Caco-2 (cell line): Measurements from ENCODE around the gene MEIOSIN. TPM values are rescaled to one million over a fixed set of nuclear protein-coding genes. Genes with fewer than 3 reads are reported as not detected.

Experiments used
- BruUV-seq: library from RNA; stranded (reverse); fragments of 400-500 nt; replicated peaks from 2 replicates; lab custom pipeline; 2021; lab: Mats Ljungman, UMichigan
- CTCF ChIA-PET: fragments of 300-600 bp; sonication (Branson Sonifier 250); formaldehyde crosslinking; loops from one replicate; lab custom pipeline; 2022; ENCODE audit warnings: antibody characterized with exemption; lab: Charles Lee
- POLR2A ChIA-PET: fragments of 300-600 bp; sonication (Branson Sonifier 250); formaldehyde crosslinking; loops from one replicate; lab custom pipeline; 2022; ENCODE audit warnings: antibody characterized with exemption; lab: Charles Lee
- DNase-seq, 2 experiments: peaks; one replicate each; pipeline versions ENCODE4 v3.0.0 to v3.0.0-alpha.2; 2020 to 2022
- H3K27me3 ChIP-seq: replicated peaks from 2 replicates; pipeline ENCODE4 v1.6.0; 2011; ENCODE audit warnings: low read length; ENCODE audit not compliant: control insufficient read depth, insufficient read depth
- H3K36me3 ChIP-seq: 2 replicates; pipeline ENCODE4 v1.5.1; 2011; ENCODE audit warnings: low read length; ENCODE audit not compliant: control insufficient read depth, insufficient read depth
- H3K4me1 ChIP-seq: fragments of 250-450 bp; sonication (Bioruptor Pico); 2 replicates; pipeline ENCODE4 v1.5.1; 2020; ENCODE audit warnings: mild to moderate bottlenecking
- H3K4me3 ChIP-seq: 2 replicates; pipeline ENCODE4 v1.5.1; 2011; ENCODE audit warnings: low read depth, mild to moderate bottlenecking, control low read depth, low read length
- H3K9me3 ChIP-seq: fragments of 250-450 bp; sonication (Bioruptor Pico); 2 replicates; pipeline ENCODE4 v1.5.1; 2020; ENCODE audit warnings: mild to moderate bottlenecking, moderate library complexity
- H3K27ac Mint-ChIP-seq: one replicate; pipeline ENCODE4 v1.8.0; 2022; ENCODE audit warnings: mixed read lengths; ENCODE audit not compliant: unreplicated experiment
- H3K27me3 Mint-ChIP-seq: one replicate; pipeline ENCODE4 v1.8.0; 2022; ENCODE audit warnings: mixed read lengths; ENCODE audit not compliant: insufficient read depth, unreplicated experiment
- H3K36me3 Mint-ChIP-seq: one replicate; pipeline ENCODE4 v1.8.0; 2022; ENCODE audit warnings: mild to moderate bottlenecking, mixed read lengths; ENCODE audit not compliant: insufficient read depth, unreplicated experiment
- H3K4me1 Mint-ChIP-seq: one replicate; pipeline ENCODE4 v1.8.0; 2022; ENCODE audit warnings: low read depth, mixed read lengths; ENCODE audit not compliant: unreplicated experiment
- H3K4me3 Mint-ChIP-seq: one replicate; pipeline ENCODE4 v1.8.0; 2022; ENCODE audit warnings: mild to moderate bottlenecking, moderate library complexity, mixed read lengths; ENCODE audit not compliant: unreplicated experiment
- H3K9me3 Mint-ChIP-seq: one replicate; pipeline ENCODE4 v1.8.0; 2022; ENCODE audit warnings: mixed read lengths; ENCODE audit not compliant: unreplicated experiment
- intact Hi-C: fragments of 100-400 bp; cut with micrococcal nuclease; formaldehyde crosslinking; loops from one replicate; pipeline ENCODE4 v1.10.0; 2022; ENCODE audit not compliant: unreplicated experiment
- total RNA-seq: library from RNA; stranded (reverse); gene quantifications from 2 replicates; pipeline ENCODE4 v1.2.3, GENCODE V29; 2022
- TF ChIP-seq, protein P1 (sequence below), 2 experiments: fragments of 200-600 bp in 1 of 2; IDR thresholded peaks; 1 replicate in 1 of 2; 2 replicates in 1 of 2; pipeline versions ENCODE4 v1.5.1 to v1.8.0; 2011 to 2022; ENCODE audit warnings: antibody characterized with exemption in 1 of 2, control low read depth in 1 of 2, inconsistent platforms in 1 of 2, low read depth in 1 of 2, low read length in 1 of 2, mild to moderate bottlenecking in 1 of 2, moderate library complexity in 1 of 2; ENCODE audit not compliant: insufficient read depth in 1 of 2, severe bottlenecking in 1 of 2, unreplicated experiment in 1 of 2

The MEIOSIN gene
- total RNA-seq, 1 experiment from 2014 or later, result not detected

DNA sequence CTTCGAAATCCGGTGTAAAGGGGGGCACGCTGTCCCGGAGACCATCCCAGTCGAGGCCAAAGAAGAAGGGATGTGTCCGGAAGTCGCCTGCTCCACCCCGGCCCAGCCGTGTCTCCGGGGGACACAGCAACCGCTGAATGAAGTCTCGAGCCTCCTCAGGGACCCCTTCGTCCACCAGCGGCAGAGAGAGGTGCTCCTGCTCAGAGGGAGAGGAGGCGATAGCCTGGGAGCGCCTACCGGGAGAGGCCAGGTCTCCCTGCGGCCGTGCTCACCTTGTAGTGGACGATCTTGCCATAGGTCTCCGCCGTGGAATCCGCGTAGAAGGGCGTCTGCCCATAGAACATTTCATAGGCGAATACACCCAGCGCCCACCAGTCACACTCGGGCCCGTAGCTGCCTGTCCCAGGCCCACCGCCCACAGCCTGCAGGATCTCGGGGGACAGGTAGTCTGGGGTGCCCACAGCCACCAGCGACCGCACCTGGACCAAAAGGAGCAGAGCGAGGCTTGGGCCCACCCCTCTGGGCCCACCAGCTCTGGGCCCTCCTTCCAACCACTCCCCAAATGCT lies 44.2 kb downstream of the MEIOSIN start:
- POLR2A ChIA-PET, result no interaction called here
- Mint-ChIP-seq H3K4me1 (peaks cover 18% of the 10 kb centered on the region), H3K36me3 (peaks cover 72% of the 10 kb centered on the region)

DNA sequence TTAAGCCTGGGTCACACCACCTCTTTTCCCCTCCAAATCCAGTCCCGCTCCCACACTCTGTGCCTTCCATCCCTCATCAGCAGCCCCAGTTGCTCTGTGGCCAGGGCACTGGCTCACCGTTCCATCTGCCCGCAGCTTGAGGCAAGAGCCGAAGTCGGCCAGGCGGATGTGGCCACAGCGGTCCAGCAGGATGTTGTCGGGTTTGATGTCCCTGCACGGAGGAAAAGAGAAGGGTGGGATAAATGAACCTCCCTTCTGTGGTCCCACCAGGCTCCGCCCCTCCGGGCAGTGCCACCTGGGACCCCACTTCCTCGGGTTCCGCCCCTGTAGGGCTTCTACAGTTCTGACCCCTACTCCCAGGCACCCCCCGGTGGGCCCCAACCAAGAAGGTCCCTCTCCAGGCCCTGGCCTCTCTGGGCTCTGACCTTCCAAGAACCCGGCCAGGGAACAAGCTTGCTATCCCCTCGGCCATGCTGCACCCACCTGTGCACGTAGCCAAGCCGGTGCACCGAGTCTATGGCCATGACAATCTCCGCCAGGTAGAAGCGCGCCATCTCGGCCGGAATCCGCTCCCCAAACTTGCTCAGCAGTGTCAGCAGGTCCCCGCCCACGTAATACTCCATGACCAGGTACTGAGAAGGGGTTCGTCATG lies 44.9 kb downstream of the MEIOSIN start:
- intact Hi-C loops, result no loop called here
- H3K4me3 Mint-ChIP-seq, result peak overlapping the region; percentile 73
- CTCF ChIA-PET, result no interaction called here

More for the DNA sequence above, 44.2 kb downstream of the MEIOSIN start:
- TF ChIP-seq, protein P1, sequence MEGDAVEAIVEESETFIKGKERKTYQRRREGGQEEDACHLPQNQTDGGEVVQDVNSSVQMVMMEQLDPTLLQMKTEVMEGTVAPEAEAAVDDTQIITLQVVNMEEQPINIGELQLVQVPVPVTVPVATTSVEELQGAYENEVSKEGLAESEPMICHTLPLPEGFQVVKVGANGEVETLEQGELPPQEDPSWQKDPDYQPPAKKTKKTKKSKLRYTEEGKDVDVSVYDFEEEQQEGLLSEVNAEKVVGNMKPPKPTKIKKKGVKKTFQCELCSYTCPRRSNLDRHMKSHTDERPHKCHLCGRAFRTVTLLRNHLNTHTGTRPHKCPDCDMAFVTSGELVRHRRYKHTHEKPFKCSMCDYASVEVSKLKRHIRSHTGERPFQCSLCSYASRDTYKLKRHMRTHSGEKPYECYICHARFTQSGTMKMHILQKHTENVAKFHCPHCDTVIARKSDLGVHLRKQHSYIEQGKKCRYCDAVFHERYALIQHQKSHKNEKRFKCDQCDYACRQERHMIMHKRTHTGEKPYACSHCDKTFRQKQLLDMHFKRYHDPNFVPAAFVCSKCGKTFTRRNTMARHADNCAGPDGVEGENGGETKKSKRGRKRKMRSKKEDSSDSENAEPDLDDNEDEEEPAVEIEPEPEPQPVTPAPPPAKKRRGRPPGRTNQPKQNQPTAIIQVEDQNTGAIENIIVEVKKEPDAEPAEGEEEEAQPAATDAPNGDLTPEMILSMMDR (IDR thresholded peaks at IDR 0.05; ENCODE audit: insufficient read depth in 1 of 2, low read depth in 1 of 2, low read length in 1 of 2, severe bottlenecking in 1 of 2, unreplicated experiment in 1 of 2), result no peak
- H3K4me1 ChIP-seq, result peaks cover 12% of the 10 kb centered on the region
- no peaks in the 10 kb centered on the region for H3K9me3 ChIP-seq
- no peak overlapping the region for H3K4me3 ChIP-seq
- intact Hi-C loops, result no loop called here
- peak overlapping the region; percentile 9 for H3K27ac Mint-ChIP-seq
- H3K36me3 ChIP-seq, result no peaks in the 10 kb centered on the region
- BruUV-seq, result no TSS peak
- DNase-seq, result no peak
- H3K4me3 Mint-ChIP-seq, result peak overlapping the region; percentile 73
- CTCF ChIA-PET, result interaction anchor here (0.6 kb wide), 1 partner anchor 109 kb away, joined by 6 read pairs; the partner anchor contains the start of gene IRF2BP1
- no peaks in the 10 kb centered on the region for H3K27me3 ChIP-seq
- H3K27me3 Mint-ChIP-seq, result no peaks in the 10 kb centered on the region
- H3K9me3 Mint-ChIP-seq, result no peaks in the 10 kb centered on the region

More for the DNA sequence above, 44.9 kb downstream of the MEIOSIN start:
- H3K9me3 Mint-ChIP-seq, result no peaks in the 10 kb centered on the region
- no TSS peak for BruUV-seq
- TF ChIP-seq, protein P1 (IDR thresholded peaks at IDR 0.05; ENCODE audit: insufficient read depth in 1 of 2, low read depth in 1 of 2, low read length in 1 of 2, severe bottlenecking in 1 of 2, unreplicated experiment in 1 of 2), result no peak
- H3K27me3 Mint-ChIP-seq, result no peaks in the 10 kb centered on the region
- Histone ChIP-seq H3K27me3 (no peaks in the 10 kb centered on the region), H3K9me3 (no peaks in the 10 kb centered on the region), H3K36me3 (no peaks in the 10 kb centered on the region), H3K4me1 (peaks cover 14% of the 10 kb centered on the region), H3K4me3 (no peak overlapping the region)
- H3K36me3 Mint-ChIP-seq, result peaks cover 65% of the 10 kb centered on the region
- H3K27ac Mint-ChIP-seq, result peak overlapping the region; percentile 9
- no peak for DNase-seq
- POLR2A ChIA-PET, result no interaction called here
- H3K4me1 Mint-ChIP-seq, result peaks cover 18% of the 10 kb centered on the region
